ENCODE results near the gene TCERG1L.
"Not testable (repeated sequence)": the region's sequence is repeated elsewhere in the genome, so short reads cannot be mapped to it uniquely, and the experiment has no call there.

Gene TCERG1L

GRCh38 chr10:131155876-131156230, 155.7 kb downstream of the TCERG1L start:
- TF ChIP-seq CTCF (IDR thresholded peaks at IDR 0.05), result no peak
- no peak overlapping the region for H3K27ac ChIP-seq
- H3K9ac ChIP-seq, result no peak overlapping the region
- no peaks in the 10 kb centered on the region for H3K27me3 ChIP-seq (ENCODE audit: control insufficient read depth, insufficient read depth, low read length)
- no peaks in the 10 kb centered on the region for H3K9me3 ChIP-seq (ENCODE audit: control insufficient read depth, low read length)
- H3K79me2 ChIP-seq, result no peaks in the 10 kb centered on the region
- no peak overlapping the region for H3K4me3 ChIP-seq (ENCODE audit: low read depth, low read length)
- H3K4me1 ChIP-seq, result no peaks in the 10 kb centered on the region
- H2AFZ ChIP-seq, result no peak overlapping the region
- H3K36me3 ChIP-seq (ENCODE audit: control insufficient read depth, insufficient read depth, low read length), result no peaks in the 10 kb centered on the region
- no peak overlapping the region for H3K4me2 ChIP-seq (ENCODE audit: low read length)

GRCh38 chr10:131155218-131155875, 156.2 kb downstream of the TCERG1L start:
- Histone ChIP-seq H3K4me2 (ENCODE audit: low read length) (no peak overlapping the region), H3K27me3 (ENCODE audit: control insufficient read depth, insufficient read depth, low read length) (no peaks in the 10 kb centered on the region), H3K36me3 (ENCODE audit: control insufficient read depth, insufficient read depth, low read length) (no peaks in the 10 kb centered on the region), H2AFZ (no peak overlapping the region), H3K79me2 (no peaks in the 10 kb centered on the region), H3K27ac (no peak overlapping the region), H3K9me3 (ENCODE audit: control insufficient read depth, low read length) (no peaks in the 10 kb centered on the region), H3K4me1 (no peaks in the 10 kb centered on the region), H3K4me3 (ENCODE audit: low read depth, low read length) (no peak overlapping the region), H3K9ac (no peak overlapping the region)
- TF ChIP-seq CTCF (IDR thresholded peaks at IDR 0.05), result no peak

- Histone ChIP-seq H2AFZ (no peak overlapping the region), H3K9me3 (ENCODE audit: control insufficient read depth, low read length) (no peaks in the 10 kb centered on the region), H3K27me3 (ENCODE audit: control insufficient read depth, insufficient read depth, low read length) (no peaks in the 10 kb centered on the region), H3K4me3 (ENCODE audit: low read depth, low read length) (no peak overlapping the region), H3K36me3 (ENCODE audit: control insufficient read depth, insufficient read depth, low read length) (no peaks in the 10 kb centered on the region), H3K79me2 (no peaks in the 10 kb centered on the region), H3K27ac (no peak overlapping the region), H3K9ac (no peak overlapping the region), H3K4me2 (ENCODE audit: low read length) (no peak overlapping the region), H3K4me1 (no peaks in the 10 kb centered on the region)
- TF ChIP-seq CTCF (IDR thresholded peaks at IDR 0.05), result no peak
Measured at GRCh38 chr10:131154306-131155025, 157.1 kb downstream of the TCERG1L start.

- not testable (repeated sequence) for H3K9ac ChIP-seq; H3K27ac ChIP-seq; H2AFZ ChIP-seq; H3K27me3 ChIP-seq (ENCODE audit: control insufficient read depth, insufficient read depth, low read length); H3K4me1 ChIP-seq; H3K4me2 ChIP-seq (ENCODE audit: low read length); H3K9me3 ChIP-seq (ENCODE audit: control insufficient read depth, low read length); H3K4me3 ChIP-seq (ENCODE audit: low read depth, low read length); H3K79me2 ChIP-seq; H3K36me3 ChIP-seq (ENCODE audit: control insufficient read depth, insufficient read depth, low read length)
Measured at GRCh38 chr10:131152456-131152855, 159.1 kb downstream of the TCERG1L start.

- no peaks in the 10 kb centered on the region for H3K4me1 ChIP-seq
- H3K4me2 ChIP-seq (ENCODE audit: low read length), result no peak overlapping the region
- no peaks in the 10 kb centered on the region for H3K9me3 ChIP-seq (ENCODE audit: control insufficient read depth, low read length)
- H3K9ac ChIP-seq, result no peak overlapping the region
- H3K36me3 ChIP-seq (ENCODE audit: control insufficient read depth, insufficient read depth, low read length), result no peaks in the 10 kb centered on the region
- H3K79me2 ChIP-seq, result no peaks in the 10 kb centered on the region
- no peak for TF ChIP-seq CTCF (IDR thresholded peaks at IDR 0.05)
- H3K27ac ChIP-seq, result no peak overlapping the region
- no peak overlapping the region for H2AFZ ChIP-seq
- H3K27me3 ChIP-seq (ENCODE audit: control insufficient read depth, insufficient read depth, low read length), result peaks cover 4% of the 10 kb centered on the region
- H3K4me3 ChIP-seq (ENCODE audit: low read depth, low read length), result no peak overlapping the region
Measured at GRCh38 chr10:131150126-131150525, 161.4 kb downstream of the TCERG1L start.
